Fibroblast of skin of left quadriceps (primary cell): ENCODE results near the gene KIF12.

ENCODE experiments used
- DNase-seq, 2 experiments: peaks; one replicate each; pipeline ENCODE4 v3.0.0-alpha.2; 2013; ENCODE audit warnings: low read depth in 2 of 2

Gene KIF12

GRCh38 chr9:114123031-114123977, 24.2 kb upstream of the KIF12 start:
- no peak for DNase-seq

DNA sequence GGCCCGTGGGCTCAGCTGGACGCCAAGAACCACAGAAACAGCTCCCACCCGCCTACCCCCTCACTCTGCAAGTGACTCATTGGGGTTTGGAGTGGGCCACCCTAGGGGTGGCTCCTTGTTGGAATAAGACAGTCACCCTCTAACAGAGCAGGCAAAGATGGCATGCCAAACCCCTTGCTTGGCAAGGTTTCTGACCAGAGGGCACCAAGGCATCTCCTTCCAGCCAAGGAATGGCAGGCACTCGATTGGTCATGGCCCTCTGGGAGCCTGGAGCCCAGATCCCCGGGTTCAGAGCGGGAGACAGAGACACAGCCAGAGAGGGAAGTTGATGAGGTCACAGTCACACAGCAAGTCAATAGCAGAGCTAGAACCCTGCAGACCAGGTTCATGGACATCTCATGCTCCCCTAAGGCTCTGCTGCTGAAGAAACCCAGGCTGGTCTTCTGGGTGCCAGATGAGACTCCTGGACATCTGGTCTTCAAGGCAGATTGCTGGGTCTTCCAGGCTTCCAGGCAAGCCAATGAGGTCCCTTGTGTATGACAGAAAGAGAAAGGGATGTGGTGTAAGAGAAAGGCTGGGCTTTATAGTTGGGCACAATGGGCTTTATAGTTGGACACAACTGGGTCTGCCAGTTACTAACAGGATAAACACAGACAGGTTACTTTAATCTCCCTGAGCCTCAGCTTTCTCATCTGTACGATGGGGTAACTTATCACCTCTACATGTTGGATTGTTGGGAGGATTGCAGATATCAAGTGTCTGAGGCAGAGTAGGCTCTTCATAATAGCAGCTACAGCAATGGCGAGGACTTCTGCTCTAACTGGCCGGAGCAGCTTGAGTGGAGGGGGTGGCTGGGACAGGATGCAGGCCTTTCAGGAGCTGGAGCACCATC, 23.3 kb upstream of the KIF12 start:
- DNase-seq = no peak

DNA sequence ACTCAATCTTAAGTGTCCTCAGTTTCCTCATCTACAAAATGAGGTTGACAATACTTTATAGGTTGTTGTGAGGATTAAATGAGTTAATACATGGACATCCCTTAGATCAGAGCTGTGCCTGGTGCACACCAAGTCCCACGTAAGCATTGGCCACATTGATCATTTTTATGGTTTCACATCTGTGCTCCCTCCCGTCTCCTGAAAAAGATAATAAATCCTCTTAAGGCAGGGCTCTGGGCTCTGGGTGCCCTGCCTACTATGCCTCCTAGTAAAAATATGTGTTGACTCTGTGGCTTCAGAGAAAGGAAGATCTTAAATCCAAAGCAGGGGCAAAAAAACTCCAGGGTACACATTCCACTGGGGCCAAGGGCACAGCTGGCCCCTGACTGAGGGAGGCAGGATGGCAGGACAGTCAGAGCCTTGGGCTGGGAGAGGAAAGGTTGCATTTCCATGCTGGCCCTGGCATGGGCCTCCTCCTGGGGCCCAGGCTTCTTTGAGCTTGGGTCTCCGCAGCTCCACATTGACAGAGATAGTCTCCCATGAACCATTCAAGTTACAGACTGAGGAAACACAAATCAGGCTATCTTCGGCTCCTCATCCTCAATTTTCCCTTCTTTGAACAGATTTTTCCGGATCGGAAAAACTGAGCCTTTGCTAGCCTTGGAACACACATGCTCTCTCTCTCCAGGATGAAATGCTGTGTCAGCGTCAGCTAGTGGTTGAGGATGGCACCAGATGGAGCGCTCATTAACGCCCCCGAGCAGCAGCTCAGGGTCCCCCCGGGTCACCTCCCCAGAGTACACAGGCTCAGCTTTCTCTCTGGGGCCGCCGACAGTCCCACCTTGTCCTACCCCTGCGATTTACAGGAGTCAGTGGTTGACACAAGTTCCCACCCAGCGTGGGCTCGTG, 22.4 kb upstream of the KIF12 start:
- no peak for DNase-seq

GRCh38 chr9:114120192-114121014, 21.3 kb upstream of the KIF12 start:
- DNase-seq = no peak

DNA sequence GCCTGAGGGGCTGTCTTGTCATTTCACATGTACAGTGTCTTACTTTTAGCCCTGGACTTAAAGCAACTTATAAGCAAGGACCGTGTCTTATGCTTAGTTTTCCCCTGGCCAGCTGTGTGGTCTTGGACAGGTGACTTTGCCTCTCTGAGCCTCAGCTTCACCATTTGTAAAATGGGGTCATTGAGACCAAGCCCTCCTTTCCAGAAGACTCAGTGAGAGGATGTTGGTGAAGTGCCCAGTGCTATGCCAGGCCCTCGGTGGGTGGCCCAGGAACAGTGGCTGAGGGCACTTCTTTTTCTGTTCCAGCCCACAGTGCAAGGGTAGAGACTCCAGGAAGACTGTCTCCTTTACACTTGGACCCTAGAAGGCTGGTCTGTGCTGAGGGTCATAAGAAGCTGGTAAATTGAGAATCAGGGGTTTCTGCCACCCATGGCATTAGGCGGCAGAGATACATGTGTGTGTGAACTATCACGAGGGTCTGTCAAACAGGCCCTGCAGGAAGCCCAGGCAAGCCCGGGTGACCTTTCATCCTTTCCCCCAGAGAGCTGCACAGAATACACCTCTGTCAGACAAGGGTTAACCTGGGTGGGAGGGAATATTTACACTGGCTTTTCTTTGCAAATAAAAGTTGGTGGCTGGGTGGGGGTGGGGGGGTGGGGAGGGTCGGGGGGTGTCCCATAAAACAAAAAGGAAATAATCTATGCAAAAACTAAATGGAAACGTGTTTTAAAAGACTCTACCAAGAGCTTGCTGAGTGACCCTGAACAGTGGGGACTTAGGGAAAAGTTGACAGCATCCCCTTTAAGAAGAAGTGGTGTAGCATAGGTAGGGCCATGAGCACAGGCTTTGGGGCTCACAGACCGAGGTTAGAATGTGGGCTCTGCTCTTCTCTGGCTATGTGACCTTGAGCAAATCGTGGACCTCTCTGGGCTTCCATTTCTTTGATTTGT, 20.4 kb upstream of the KIF12 start:
- no peak for DNase-seq

GRCh38 chr9:114117996-114118830, 19.1 kb upstream of the KIF12 start:
- DNase-seq = no peak

GRCh38 chr9:114117614-114117995, 18.5 kb upstream of the KIF12 start:
- no peak for DNase-seq

DNA sequence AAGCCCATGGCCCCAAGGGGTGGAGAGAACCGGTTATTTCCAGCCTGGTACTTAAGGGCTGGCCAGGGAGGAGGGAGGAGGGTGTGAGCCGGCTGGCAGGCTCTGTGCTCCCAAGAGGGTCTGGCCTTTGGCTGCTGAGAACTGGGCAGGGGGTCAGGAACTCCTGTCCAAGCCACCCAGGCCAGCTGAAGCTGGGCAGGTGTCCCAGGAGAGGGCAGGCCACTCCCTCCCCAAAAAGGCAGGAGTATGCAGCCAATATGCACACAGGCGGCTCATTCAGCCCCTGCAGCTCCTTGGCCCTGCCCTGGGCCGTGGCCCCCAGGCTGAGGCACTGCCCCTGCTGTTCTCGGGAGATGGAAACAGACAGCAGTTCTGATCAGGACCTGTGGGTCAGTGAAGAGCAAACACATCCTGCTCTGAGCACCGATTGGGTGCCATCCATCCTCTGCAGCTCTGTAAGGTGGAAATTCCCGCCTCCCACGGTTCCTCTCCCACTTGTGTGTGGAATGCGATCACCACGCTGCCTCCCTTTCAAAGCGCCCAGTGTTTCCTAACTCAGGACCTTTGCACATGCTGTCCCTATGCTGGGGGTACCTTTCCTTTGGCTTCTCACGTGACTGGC, 17.1 kb upstream of the KIF12 start:
- DNase-seq = no peak

GRCh38 chr9:114115654-114116125, 16.6 kb upstream of the KIF12 start:
- no peak for DNase-seq

GRCh38 chr9:114114364-114114763, 15.3 kb upstream of the KIF12 start:
- no peak for DNase-seq

DNA sequence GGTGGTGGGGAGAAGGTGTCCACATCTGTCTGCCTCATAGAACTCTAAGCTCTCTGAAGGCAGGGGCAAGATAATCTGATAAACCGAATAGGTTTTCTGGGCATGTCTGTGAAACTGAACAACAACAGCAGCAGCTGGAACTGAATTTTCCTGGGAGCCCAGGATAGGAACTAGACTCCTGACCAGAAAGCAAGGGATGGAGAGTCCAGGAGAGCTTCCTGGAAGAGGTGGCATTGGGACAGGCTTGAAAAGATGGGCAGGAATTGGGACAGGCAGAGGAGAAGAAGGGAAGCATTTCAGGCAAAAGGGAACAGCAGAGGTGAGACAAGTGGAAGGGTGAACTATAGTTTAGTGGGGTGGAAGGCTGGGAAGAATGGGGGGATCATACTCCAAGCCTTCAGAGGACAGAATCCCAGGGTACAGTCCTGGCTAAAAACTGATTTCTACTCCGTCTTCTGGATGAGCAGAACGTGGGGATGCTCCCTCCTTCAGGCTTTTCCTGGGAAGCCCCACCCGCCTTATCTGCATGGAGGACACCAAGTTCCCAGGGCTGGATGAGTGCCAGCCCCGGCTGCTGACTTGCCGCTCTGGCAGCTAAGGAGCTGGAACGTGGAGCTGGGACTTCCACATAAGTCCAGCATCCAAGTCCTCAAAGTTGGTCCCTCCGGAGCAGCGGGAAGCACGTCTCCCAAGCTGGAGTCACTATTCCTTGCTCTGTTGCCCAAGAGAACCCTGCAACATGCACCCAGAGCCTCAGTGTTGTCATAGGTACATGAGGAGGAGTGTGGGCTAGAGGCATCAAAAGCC, 13.9 kb upstream of the KIF12 start:
- DNase-seq = peak in 1 of 2 experiments; percentile 38

GRCh38 chr9:114112325-114112724, 13.2 kb upstream of the KIF12 start:
- DNase-seq = peak in 1 of 2 experiments; percentile 9

- peak; percentile 73 for DNase-seq
Measured at GRCh38 chr9:114110180-114110579, 11.1 kb upstream of the KIF12 start.

DNA sequence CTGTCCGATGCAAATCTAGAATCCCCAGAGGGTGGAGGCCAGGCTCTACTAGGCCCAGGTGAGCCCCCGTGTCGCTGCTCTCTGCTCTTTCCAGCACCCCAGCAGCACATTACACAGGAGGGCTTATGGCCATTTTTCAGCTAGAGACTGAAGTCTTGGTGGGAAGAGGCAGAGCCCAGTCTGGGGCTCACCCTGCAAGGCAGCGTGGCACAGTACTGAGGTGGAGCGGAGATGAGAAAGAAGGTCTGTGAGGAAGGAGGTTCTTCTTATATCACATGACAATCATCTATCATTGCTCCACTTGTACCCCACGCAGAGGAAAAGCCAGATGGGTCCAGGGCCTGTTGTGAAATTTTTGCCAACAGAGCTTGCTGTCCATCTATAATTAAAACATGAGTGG, 10.0 kb upstream of the KIF12 start:
- DNase-seq = no peak

DNA sequence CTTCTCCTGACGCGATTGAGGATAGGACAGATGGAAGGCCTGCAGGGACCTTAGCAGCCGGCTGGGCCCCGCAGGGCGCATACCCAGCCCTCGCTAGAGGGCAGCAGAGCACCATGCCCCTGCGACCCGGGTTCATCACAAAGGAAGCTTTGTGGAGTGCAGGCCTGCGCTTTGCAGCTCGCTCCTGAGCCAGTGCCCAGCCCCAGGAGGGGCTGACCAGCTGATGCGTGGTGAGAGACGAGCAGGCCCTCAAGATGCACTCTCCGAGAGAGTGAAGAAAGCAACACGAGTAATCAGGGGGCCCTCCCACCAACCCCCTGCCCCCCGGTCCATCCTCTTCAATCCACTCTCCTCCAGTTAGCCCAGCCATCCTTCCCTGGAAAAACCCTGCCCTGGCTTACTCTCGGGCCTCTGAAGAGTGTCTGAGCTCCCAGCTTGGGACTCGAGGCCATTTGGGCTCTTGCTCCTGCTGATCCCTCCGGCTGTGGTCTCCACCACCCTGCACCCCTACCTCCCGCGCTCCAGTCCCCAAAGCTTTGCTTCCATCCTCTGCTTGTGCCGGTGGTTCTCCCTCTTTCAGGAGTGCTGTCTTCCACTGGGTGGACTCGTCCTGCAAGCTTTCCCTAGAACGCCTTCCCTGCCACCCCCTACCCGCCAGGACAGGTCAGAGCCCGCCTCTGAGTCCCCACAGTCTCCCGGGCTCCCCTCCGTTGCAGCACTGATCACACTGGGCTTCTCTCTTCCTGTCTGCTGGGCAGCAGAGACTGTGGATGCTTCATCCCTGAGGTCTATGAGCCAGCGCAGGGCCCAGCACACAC, 9.1 kb upstream of the KIF12 start:
- peak; percentile 49 to 54 for DNase-seq

GRCh38 chr9:114107286-114108001, 8.4 kb upstream of the KIF12 start:
- DNase-seq = no peak
